ENCODE results near the gene ZC3H4.
"Not testable (repeated sequence)": the region's sequence is repeated elsewhere in the genome, so short reads cannot be mapped to it uniquely, and the experiment has no call there.

The ZC3H4 gene

DNA sequence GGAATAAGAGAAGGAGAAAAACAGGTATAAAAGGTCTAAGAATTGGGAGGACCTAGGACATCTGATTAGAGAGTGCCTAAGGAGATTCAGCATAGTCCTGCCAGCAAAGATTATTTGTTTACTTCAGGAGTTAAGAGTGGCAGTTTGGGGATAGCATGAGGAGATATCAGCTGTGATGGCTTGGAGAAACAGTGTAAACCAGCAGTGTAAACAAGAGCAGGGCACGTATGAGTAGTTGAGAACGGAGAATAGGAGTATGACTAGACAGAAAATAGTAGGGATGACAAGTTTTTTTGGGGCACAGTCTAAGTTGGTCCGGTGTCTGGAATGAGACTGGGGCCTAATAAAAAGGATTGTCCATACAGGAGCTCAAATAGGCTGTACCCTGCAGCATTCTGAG, 63.0 kb downstream of the ZC3H4 start:
- not testable (repeated sequence) for DNase-seq (ENCODE audit: low spot score); H2AFZ ChIP-seq (ENCODE audit: low read length); H3K4me2 ChIP-seq (ENCODE audit: insufficient read depth, low read length, poor library complexity, severe bottlenecking); H3K9ac ChIP-seq (ENCODE audit: low read depth, low read length, poor library complexity); H3K4me1 ChIP-seq (ENCODE audit: control insufficient read depth in 2 of 2, insufficient read depth in 1 of 2, low read depth in 1 of 2, low read length in 2 of 2); H2BK12ac ChIP-seq (ENCODE audit: low read length); H3K9me3 ChIP-seq (replicated peaks in 1 of 2; ENCODE audit: control insufficient read depth in 2 of 2, insufficient read depth in 1 of 2, low read depth in 1 of 2, low read length in 2 of 2); H4K8ac ChIP-seq (ENCODE audit: low read depth, low read length); H3K27me3 ChIP-seq (ENCODE audit: control insufficient read depth in 3 of 3, insufficient read depth in 3 of 3, low read depth in 1 of 3, low read length in 3 of 3); H2BK120ac ChIP-seq (ENCODE audit: low read depth, low read length); H4K91ac ChIP-seq (ENCODE audit: low read depth, low read length, poor library complexity); H3K27ac ChIP-seq (replicated peaks; ENCODE audit: low read length); H3K4me3 ChIP-seq (ENCODE audit: low read length in 2 of 2); H3K36me3 ChIP-seq (replicated peaks in 1 of 2; ENCODE audit: control insufficient read depth in 2 of 2, insufficient read depth in 2 of 2, low read length in 2 of 2); H3K4ac ChIP-seq (ENCODE audit: low read length); H3K18ac ChIP-seq (ENCODE audit: low read length); H3K23ac ChIP-seq (ENCODE audit: low read depth, low read length, poor library complexity); H3K79me1 ChIP-seq (ENCODE audit: low read depth, low read length); H2BK15ac ChIP-seq (ENCODE audit: low read length); H2AK5ac ChIP-seq (ENCODE audit: low read depth, low read length); H3K14ac ChIP-seq (ENCODE audit: low read length); H2BK5ac ChIP-seq (ENCODE audit: low read length)
- WGBS, 2 donors (ENCODE audit: extremely low coverage in 2 of 2, insufficient read length in 2 of 2, insufficient replicate concordance in 1 of 2): no CpG with 5 or more reads among the region's 3 CpGs

DNA sequence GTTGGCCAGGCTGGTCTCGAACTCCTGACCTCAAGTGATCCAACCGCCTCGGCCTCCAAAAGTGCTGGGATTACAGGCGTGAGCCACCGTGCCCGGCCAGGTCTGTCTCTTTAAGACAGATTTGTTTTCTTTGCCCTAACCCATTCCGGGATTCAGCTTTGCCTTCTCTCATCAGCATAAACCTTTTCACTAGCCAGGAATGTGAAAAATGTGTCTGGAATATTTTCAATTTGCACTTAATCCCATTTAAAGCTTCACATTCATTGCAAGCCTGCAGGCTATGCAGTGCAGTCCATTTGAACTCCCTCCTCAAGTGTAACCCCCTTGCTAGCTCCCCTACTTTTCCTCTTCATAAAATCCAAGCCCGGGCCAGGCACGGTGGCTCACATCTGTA, 64.3 kb downstream of the ZC3H4 start:
- no peak for DNase-seq (ENCODE audit: low spot score)
- H3K27me3 ChIP-seq (ENCODE audit: control insufficient read depth in 3 of 3, insufficient read depth in 3 of 3, low read depth in 1 of 3, low read length in 3 of 3): no peaks in the 10 kb centered on the region
- H2BK12ac ChIP-seq (ENCODE audit: low read length): no peak overlapping the region
- H2AK5ac ChIP-seq (ENCODE audit: low read depth, low read length): no peak overlapping the region
- H3K27ac ChIP-seq (replicated peaks; ENCODE audit: low read length): no peak overlapping the region
- H3K23ac ChIP-seq (ENCODE audit: low read depth, low read length, poor library complexity): no peak overlapping the region
- H4K91ac ChIP-seq (ENCODE audit: low read depth, low read length, poor library complexity): no peak overlapping the region
- no peak overlapping the region for H3K14ac ChIP-seq (ENCODE audit: low read length)
- peaks cover 2% of the 10 kb centered on the region for H3K79me1 ChIP-seq (ENCODE audit: low read depth, low read length)
- peaks cover 0 to 6% of the 10 kb centered on the region in 2 donors for H3K9me3 ChIP-seq (replicated peaks in 1 of 2; ENCODE audit: control insufficient read depth in 2 of 2, insufficient read depth in 1 of 2, low read depth in 1 of 2, low read length in 2 of 2)
- H3K36me3 ChIP-seq (replicated peaks in 1 of 2; ENCODE audit: control insufficient read depth in 2 of 2, insufficient read depth in 2 of 2, low read length in 2 of 2): peaks cover 2 to 11% of the 10 kb centered on the region in 2 donors
- no peak overlapping the region for H3K18ac ChIP-seq (ENCODE audit: low read length)
- no peak overlapping the region for H3K4me3 ChIP-seq (ENCODE audit: low read length in 2 of 2)
- peaks cover 0 to 2% of the 10 kb centered on the region in 2 donors for H3K4me1 ChIP-seq (ENCODE audit: control insufficient read depth in 2 of 2, insufficient read depth in 1 of 2, low read depth in 1 of 2, low read length in 2 of 2)
- H3K9ac ChIP-seq (ENCODE audit: low read depth, low read length, poor library complexity): no peak overlapping the region
- no peak overlapping the region for H3K4me2 ChIP-seq (ENCODE audit: insufficient read depth, low read length, poor library complexity, severe bottlenecking)
- H2AFZ ChIP-seq (ENCODE audit: low read length): peak overlapping the region; percentile 51
- H2BK15ac ChIP-seq (ENCODE audit: low read length): no peak overlapping the region
- H3K4ac ChIP-seq (ENCODE audit: low read length): no peak overlapping the region
- no peak overlapping the region for H2BK5ac ChIP-seq (ENCODE audit: low read length)
- no CpG with 5 or more reads among the region's 9 CpGs for WGBS, 2 donors (ENCODE audit: extremely low coverage in 2 of 2, insufficient read length in 2 of 2, insufficient replicate concordance in 1 of 2)
- H2BK120ac ChIP-seq (ENCODE audit: low read depth, low read length): no peak overlapping the region
- no peak overlapping the region for H4K8ac ChIP-seq (ENCODE audit: low read depth, low read length)

DNA sequence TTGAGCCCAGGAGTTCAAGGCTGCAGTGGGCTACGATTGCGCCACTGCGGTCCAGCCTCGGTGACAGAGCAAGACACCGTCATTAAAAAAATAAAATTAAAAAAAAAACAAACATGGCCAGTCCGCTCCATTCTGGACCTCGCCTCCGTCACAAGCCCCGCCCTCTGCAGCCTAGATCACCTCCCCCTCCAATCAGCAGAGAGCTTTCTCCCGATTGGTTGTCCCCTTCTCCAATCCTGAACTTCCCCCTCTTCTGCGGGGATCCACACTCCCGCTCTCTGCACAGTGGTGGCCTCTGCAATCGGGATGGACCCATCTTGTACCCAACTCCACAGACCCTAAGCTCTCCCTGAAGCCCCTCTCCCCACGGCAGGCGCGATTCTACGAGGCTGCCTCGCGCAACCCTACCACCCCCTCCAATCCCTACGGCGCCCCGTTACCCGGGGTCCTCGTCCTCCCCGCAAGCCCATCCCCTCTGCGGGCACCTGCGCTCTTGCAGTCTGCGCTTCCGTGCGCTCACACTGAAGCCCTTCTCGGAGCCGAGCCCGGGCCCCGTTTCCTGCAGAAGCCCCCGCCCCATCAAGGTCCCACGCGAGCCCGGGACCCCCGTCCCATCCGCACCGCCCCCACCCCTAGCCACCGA, 65.7 kb downstream of the ZC3H4 start:
- Histone ChIP-seq H3K18ac (ENCODE audit: low read length) (peak overlapping the region; percentile 76), H3K23ac (ENCODE audit: low read depth, low read length, poor library complexity) (peak overlapping the region; percentile 89), H3K9ac (ENCODE audit: low read depth, low read length, poor library complexity) (peak overlapping the region; percentile 70), H3K4me1 (ENCODE audit: control insufficient read depth in 2 of 2, insufficient read depth in 1 of 2, low read depth in 1 of 2, low read length in 2 of 2) (peaks cover 0 to 2% of the 10 kb centered on the region in 2 donors), H2BK120ac (ENCODE audit: low read depth, low read length) (no peak overlapping the region), H3K36me3 (replicated peaks in 1 of 2; ENCODE audit: control insufficient read depth in 2 of 2, insufficient read depth in 2 of 2, low read length in 2 of 2) (peaks cover 2 to 16% of the 10 kb centered on the region in 2 donors), H3K9me3 (replicated peaks in 1 of 2; ENCODE audit: control insufficient read depth in 2 of 2, insufficient read depth in 1 of 2, low read depth in 1 of 2, low read length in 2 of 2) (peaks cover 0 to 6% of the 10 kb centered on the region in 2 donors), H2AK5ac (ENCODE audit: low read depth, low read length) (peak overlapping the region; percentile 37), H4K91ac (ENCODE audit: low read depth, low read length, poor library complexity) (no peak overlapping the region), H4K8ac (ENCODE audit: low read depth, low read length) (no peak overlapping the region), H3K4ac (ENCODE audit: low read length) (no peak overlapping the region), H3K27ac (replicated peaks; ENCODE audit: low read length) (peak overlapping the region; percentile 59), H3K4me3 (ENCODE audit: low read length in 2 of 2) (peak overlapping the region; percentile 95 to 99), H2BK5ac (ENCODE audit: low read length) (no peak overlapping the region), H3K4me2 (ENCODE audit: insufficient read depth, low read length, poor library complexity, severe bottlenecking) (peak overlapping the region; percentile 80), H3K14ac (ENCODE audit: low read length) (peak overlapping the region; percentile 82), H3K79me1 (ENCODE audit: low read depth, low read length) (peaks cover 2% of the 10 kb centered on the region), H2BK12ac (ENCODE audit: low read length) (no peak overlapping the region), H2AFZ (ENCODE audit: low read length) (peak overlapping the region; percentile 98), H3K27me3 (ENCODE audit: control insufficient read depth in 3 of 3, insufficient read depth in 3 of 3, low read depth in 1 of 3, low read length in 3 of 3) (no peaks in the 10 kb centered on the region), H2BK15ac (ENCODE audit: low read length) (no peak overlapping the region)
- DNase-seq (ENCODE audit: low spot score): peak; percentile 76
- WGBS, 2 donors (ENCODE audit: extremely low coverage in 2 of 2, insufficient read length in 2 of 2, insufficient replicate concordance in 1 of 2): no CpG with 5 or more reads among the region's 42 CpGs

DNA sequence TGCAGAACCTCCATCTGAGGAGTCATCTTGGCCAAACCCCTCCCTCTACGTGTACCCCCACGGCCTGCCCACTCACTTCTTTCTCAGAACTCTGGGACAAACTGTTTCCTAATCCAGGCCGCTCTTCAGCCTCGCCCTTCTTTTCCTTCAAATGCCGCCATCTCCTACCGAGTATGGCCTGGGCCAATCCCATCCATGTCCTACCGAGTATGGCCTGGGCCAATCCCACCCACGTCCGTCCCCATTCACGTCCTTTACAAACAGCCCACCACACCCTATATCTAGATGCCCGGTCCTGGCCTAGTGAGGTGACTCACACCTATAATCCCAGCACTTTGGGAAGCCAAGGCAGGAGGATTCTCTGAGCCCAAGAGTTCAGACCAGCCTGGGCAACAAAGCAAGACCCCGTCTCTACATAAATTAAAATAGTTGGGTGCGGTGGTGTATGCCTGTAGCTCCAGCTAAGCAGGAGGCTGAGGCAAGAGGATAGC, 66.3 kb downstream of the ZC3H4 start:
- Histone ChIP-seq H3K9ac (ENCODE audit: low read depth, low read length, poor library complexity) (peak overlapping the region; percentile 47), H2AFZ (ENCODE audit: low read length) (peak overlapping the region; percentile 98), H2BK12ac (ENCODE audit: low read length) (no peak overlapping the region), H4K91ac (ENCODE audit: low read depth, low read length, poor library complexity) (no peak overlapping the region), H3K27ac (replicated peaks; ENCODE audit: low read length) (no peak overlapping the region), H3K4me3 (ENCODE audit: low read length in 2 of 2) (peak overlapping the region; percentile 76 to 99), H3K18ac (ENCODE audit: low read length) (no peak overlapping the region), H4K8ac (ENCODE audit: low read depth, low read length) (no peak overlapping the region), H3K9me3 (replicated peaks in 1 of 2; ENCODE audit: control insufficient read depth in 2 of 2, insufficient read depth in 1 of 2, low read depth in 1 of 2, low read length in 2 of 2) (peaks cover 0 to 6% of the 10 kb centered on the region in 2 donors), H3K14ac (ENCODE audit: low read length) (no peak overlapping the region), H3K4me2 (ENCODE audit: insufficient read depth, low read length, poor library complexity, severe bottlenecking) (peak overlapping the region; percentile 58), H2BK15ac (ENCODE audit: low read length) (no peak overlapping the region), H3K36me3 (replicated peaks in 1 of 2; ENCODE audit: control insufficient read depth in 2 of 2, insufficient read depth in 2 of 2, low read length in 2 of 2) (peaks cover 2 to 21% of the 10 kb centered on the region in 2 donors), H3K23ac (ENCODE audit: low read depth, low read length, poor library complexity) (no peak overlapping the region), H2AK5ac (ENCODE audit: low read depth, low read length) (no peak overlapping the region), H2BK120ac (ENCODE audit: low read depth, low read length) (no peak overlapping the region), H3K4ac (ENCODE audit: low read length) (no peak overlapping the region), H3K27me3 (ENCODE audit: control insufficient read depth in 3 of 3, insufficient read depth in 3 of 3, low read depth in 1 of 3, low read length in 3 of 3) (no peaks in the 10 kb centered on the region), H2BK5ac (ENCODE audit: low read length) (no peak overlapping the region), H3K4me1 (ENCODE audit: control insufficient read depth in 2 of 2, insufficient read depth in 1 of 2, low read depth in 1 of 2, low read length in 2 of 2) (peaks cover 0 to 2% of the 10 kb centered on the region in 2 donors), H3K79me1 (ENCODE audit: low read depth, low read length) (peaks cover 2% of the 10 kb centered on the region)
- no CpG with 5 or more reads among the region's 13 CpGs for WGBS, 2 donors (ENCODE audit: extremely low coverage in 2 of 2, insufficient read length in 2 of 2, insufficient replicate concordance in 1 of 2)
- DNase-seq (ENCODE audit: low spot score): no peak

Measured in neuronal stem cell (in vitro differentiated cells).